ENCODE measurements around the gene RRP1. TPM values are rescaled to one million over a fixed set of nuclear protein-coding genes. Genes with fewer than 3 reads are reported as not detected.

Gene RRP1
- total and polyA plus RNA-seq, 2 donors (not counting 1 experiment from before 2014, with no cell fraction given), result 8.6 to 12.7 TPM

- Histone ChIP-seq H3K27ac (ENCODE audit: insufficient read depth, low read length) (no peak overlapping the region), H3K79me2 (ENCODE audit: control insufficient read depth, insufficient read depth, low read length) (no peaks in the 10 kb centered on the region), H2AFZ (ENCODE audit: low read length) (no peak overlapping the region), H3K4me3 (replicated peaks in 1 of 4; ENCODE audit: control extremely low read depth in 1 of 4, insufficient read depth in 1 of 4, low read depth in 3 of 4, low read length in 4 of 4) (no peak overlapping the region), H3K4me1 (ENCODE audit: control insufficient read depth, extremely low read depth, insufficient read depth, low read length) (no peaks in the 10 kb centered on the region), H4K20me1 (ENCODE audit: control insufficient read depth, extremely low read depth, insufficient read depth, low read length) (no peaks in the 10 kb centered on the region), H3K9me3 (ENCODE audit: control insufficient read depth, insufficient read depth, low read depth, low read length) (no peaks in the 10 kb centered on the region), H3K27me3 (ENCODE audit: control insufficient read depth, insufficient read depth, low read length) (no peaks in the 10 kb centered on the region), H3K36me3 (ENCODE audit: control insufficient read depth, insufficient read depth, low read length) (peaks cover 37% of the 10 kb centered on the region), H3K4me2 (ENCODE audit: extremely low read depth, insufficient read depth, low read length) (no peak overlapping the region), H3K9ac (ENCODE audit: insufficient read depth, low read length) (no peak overlapping the region)
- TF ChIP-seq, protein P1, sequence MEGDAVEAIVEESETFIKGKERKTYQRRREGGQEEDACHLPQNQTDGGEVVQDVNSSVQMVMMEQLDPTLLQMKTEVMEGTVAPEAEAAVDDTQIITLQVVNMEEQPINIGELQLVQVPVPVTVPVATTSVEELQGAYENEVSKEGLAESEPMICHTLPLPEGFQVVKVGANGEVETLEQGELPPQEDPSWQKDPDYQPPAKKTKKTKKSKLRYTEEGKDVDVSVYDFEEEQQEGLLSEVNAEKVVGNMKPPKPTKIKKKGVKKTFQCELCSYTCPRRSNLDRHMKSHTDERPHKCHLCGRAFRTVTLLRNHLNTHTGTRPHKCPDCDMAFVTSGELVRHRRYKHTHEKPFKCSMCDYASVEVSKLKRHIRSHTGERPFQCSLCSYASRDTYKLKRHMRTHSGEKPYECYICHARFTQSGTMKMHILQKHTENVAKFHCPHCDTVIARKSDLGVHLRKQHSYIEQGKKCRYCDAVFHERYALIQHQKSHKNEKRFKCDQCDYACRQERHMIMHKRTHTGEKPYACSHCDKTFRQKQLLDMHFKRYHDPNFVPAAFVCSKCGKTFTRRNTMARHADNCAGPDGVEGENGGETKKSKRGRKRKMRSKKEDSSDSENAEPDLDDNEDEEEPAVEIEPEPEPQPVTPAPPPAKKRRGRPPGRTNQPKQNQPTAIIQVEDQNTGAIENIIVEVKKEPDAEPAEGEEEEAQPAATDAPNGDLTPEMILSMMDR (conservative IDR thresholded peaks at IDR 0.05 in 1 of 2, IDR thresholded peaks at IDR 0.05 in 1 of 2; ENCODE audit: low read depth in 1 of 2, low read length in 2 of 2), result no peak
- no peak for TF ChIP-seq EZH2 (IDR thresholded peaks at IDR 0.05; ENCODE audit: low read length, missing control alignments)
- DNase-seq (ENCODE audit: low read depth in 2 of 2), result no peak
These were observed 30.6 kb upstream of the RRP1 start for GRCh38 chr21:43758811-43759210.

- H3K9ac ChIP-seq (ENCODE audit: insufficient read depth, low read length), result no peak overlapping the region
- no peaks in the 10 kb centered on the region for H4K20me1 ChIP-seq (ENCODE audit: control insufficient read depth, extremely low read depth, insufficient read depth, low read length)
- H3K36me3 ChIP-seq (ENCODE audit: control insufficient read depth, insufficient read depth, low read length), result peaks cover 33% of the 10 kb centered on the region
- H3K27me3 ChIP-seq (ENCODE audit: control insufficient read depth, insufficient read depth, low read length), result no peaks in the 10 kb centered on the region
- DNase-seq (ENCODE audit: low read depth in 2 of 2), result no peak
- no peak overlapping the region for H3K27ac ChIP-seq (ENCODE audit: insufficient read depth, low read length)
- peaks cover 2% of the 10 kb centered on the region for H3K4me1 ChIP-seq (ENCODE audit: control insufficient read depth, extremely low read depth, insufficient read depth, low read length)
- no peak overlapping the region for H3K4me2 ChIP-seq (ENCODE audit: extremely low read depth, insufficient read depth, low read length)
- H3K4me3 ChIP-seq (replicated peaks in 1 of 4; ENCODE audit: control extremely low read depth in 1 of 4, insufficient read depth in 1 of 4, low read depth in 3 of 4, low read length in 4 of 4), result no peak overlapping the region
- no peak overlapping the region for H2AFZ ChIP-seq (ENCODE audit: low read length)
- H3K79me2 ChIP-seq (ENCODE audit: control insufficient read depth, insufficient read depth, low read length), result no peaks in the 10 kb centered on the region
- TF ChIP-seq EZH2 (IDR thresholded peaks at IDR 0.05; ENCODE audit: low read length, missing control alignments), result no peak
- TF ChIP-seq, protein P1 (conservative IDR thresholded peaks at IDR 0.05 in 1 of 2, IDR thresholded peaks at IDR 0.05 in 1 of 2; ENCODE audit: low read depth in 1 of 2, low read length in 2 of 2), result no peak
- no peaks in the 10 kb centered on the region for H3K9me3 ChIP-seq (ENCODE audit: control insufficient read depth, insufficient read depth, low read depth, low read length)
These were observed 29.7 kb upstream of the RRP1 start for GRCh38 chr21:43759651-43760050.

GRCh38 chr21:43760391-43760958, 28.9 kb upstream of the RRP1 start:
- peaks cover 27% of the 10 kb centered on the region for H3K36me3 ChIP-seq (ENCODE audit: control insufficient read depth, insufficient read depth, low read length)
- no peak for TF ChIP-seq EZH2 (IDR thresholded peaks at IDR 0.05; ENCODE audit: low read length, missing control alignments)
- TF ChIP-seq, protein P1 (conservative IDR thresholded peaks at IDR 0.05 in 1 of 2, IDR thresholded peaks at IDR 0.05 in 1 of 2; ENCODE audit: low read depth in 1 of 2, low read length in 2 of 2), result no peak

More at GRCh38 chr21:43760391-43760958, 28.9 kb upstream of the RRP1 start:
- H2AFZ ChIP-seq (ENCODE audit: low read length), result no peak overlapping the region
- H3K27ac ChIP-seq (ENCODE audit: insufficient read depth, low read length), result no peak overlapping the region
- no peaks in the 10 kb centered on the region for H3K79me2 ChIP-seq (ENCODE audit: control insufficient read depth, insufficient read depth, low read length)
- H3K9ac ChIP-seq (ENCODE audit: insufficient read depth, low read length), result no peak overlapping the region
- H4K20me1 ChIP-seq (ENCODE audit: control insufficient read depth, extremely low read depth, insufficient read depth, low read length), result no peaks in the 10 kb centered on the region
- no peak for DNase-seq (ENCODE audit: low read depth in 2 of 2)
- H3K27me3 ChIP-seq (ENCODE audit: control insufficient read depth, insufficient read depth, low read length), result no peaks in the 10 kb centered on the region
- peaks cover 7% of the 10 kb centered on the region for H3K4me1 ChIP-seq (ENCODE audit: control insufficient read depth, extremely low read depth, insufficient read depth, low read length)
- H3K4me3 ChIP-seq (replicated peaks in 1 of 4; ENCODE audit: control extremely low read depth in 1 of 4, insufficient read depth in 1 of 4, low read depth in 3 of 4, low read length in 4 of 4), result no peak overlapping the region
- H3K9me3 ChIP-seq (ENCODE audit: control insufficient read depth, insufficient read depth, low read depth, low read length), result no peaks in the 10 kb centered on the region
- no peak overlapping the region for H3K4me2 ChIP-seq (ENCODE audit: extremely low read depth, insufficient read depth, low read length)

All from fibroblast of lung (primary cell).